GM19468 (cell line): ENCODE measurements around the gene CKMT2.

Source experiments
- ATAC-seq: cut with Tn5 transposase; IDR thresholded peaks from one replicate; pipeline ENCODE4 v1.9.1; 2021; ENCODE audit warnings: mild to moderate bottlenecking, moderate library complexity, moderate number of reproducible peaks; ENCODE audit not compliant: unreplicated experiment; ENCODE audit errors: extremely low read depth

Gene CKMT2

DNA sequence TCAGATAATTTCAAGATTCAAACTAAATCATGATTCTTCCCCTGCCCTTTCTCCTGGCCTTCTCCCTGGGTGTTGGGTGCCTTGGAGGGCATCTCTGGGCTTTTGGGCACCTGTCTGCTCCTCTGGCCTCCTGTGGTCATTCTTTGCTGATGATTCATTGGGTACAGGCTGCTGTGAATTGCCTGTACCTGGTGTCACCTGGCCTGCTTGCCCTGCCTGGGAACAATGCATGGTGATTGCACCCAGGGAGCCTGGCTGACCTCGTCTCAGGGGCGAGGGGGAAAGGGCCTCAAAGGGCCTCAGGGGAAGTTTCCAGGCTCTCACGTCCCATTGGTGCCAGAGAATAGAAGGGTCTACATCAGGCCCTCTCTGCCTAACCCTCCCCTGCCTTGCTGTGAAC lies 20.1 kb upstream of the CKMT2 start:
- ATAC-seq, result no peak

DNA sequence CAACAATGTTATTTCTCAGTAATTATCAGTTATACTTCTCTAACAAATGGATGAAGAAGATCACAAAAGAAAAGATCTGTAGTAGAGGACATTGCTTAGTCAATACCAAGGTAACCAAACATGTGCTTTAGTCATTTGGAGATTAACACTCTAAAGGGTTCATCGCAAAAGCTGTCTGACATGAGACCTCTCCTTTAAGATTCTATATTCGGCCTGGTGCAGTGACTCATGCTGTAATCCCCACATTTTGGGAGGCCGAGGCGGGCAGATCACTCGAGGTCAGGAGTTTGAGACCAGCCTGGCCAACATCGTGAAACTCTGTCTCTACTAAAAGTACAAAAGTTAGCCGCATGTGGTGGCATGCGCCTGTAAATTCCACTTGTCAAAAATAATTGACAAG lies 18.3 kb upstream of the CKMT2 start:
- no peak for ATAC-seq

DNA sequence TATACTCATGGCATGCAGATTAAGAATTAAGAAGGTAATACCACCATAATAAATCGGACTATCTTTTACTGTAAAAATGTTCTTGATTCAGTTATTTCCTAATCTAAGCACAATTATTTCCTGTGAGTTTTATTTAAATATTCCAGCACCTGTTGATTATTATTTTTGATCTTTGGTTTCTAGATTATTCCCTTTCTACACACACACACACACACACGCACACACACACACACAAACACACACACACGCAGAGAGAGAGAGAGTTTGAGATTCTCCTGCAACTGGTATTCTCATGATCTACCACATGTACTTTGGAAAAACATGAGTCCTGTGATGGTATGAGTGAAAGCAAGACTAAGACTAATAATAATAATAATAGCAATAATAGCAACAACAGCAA lies 17.0 kb upstream of the CKMT2 start:
- ATAC-seq, result no peak

- ATAC-seq, result no peak
These were observed 13.7 kb upstream of the CKMT2 start for GRCh38 chr5:81219389-81219788.

- ATAC-seq, result no peak
These were observed 10.8 kb upstream of the CKMT2 start for GRCh38 chr5:81222285-81222684.

- ATAC-seq, result no peak
These were observed 7.7 kb upstream of the CKMT2 start for GRCh38 chr5:81225463-81225862.

GRCh38 chr5:81226286-81226685 lies 6.8 kb upstream of the CKMT2 start:
- ATAC-seq, result no peak

- ATAC-seq, result no peak
These were observed 6.2 kb upstream of the CKMT2 start for GRCh38 chr5:81226949-81227348.

GRCh38 chr5:81228084-81228483 lies 5.0 kb upstream of the CKMT2 start:
- ATAC-seq, result no peak

GRCh38 chr5:81230416-81230815 lies 2.7 kb upstream of the CKMT2 start:
- ATAC-seq, result no peak

DNA sequence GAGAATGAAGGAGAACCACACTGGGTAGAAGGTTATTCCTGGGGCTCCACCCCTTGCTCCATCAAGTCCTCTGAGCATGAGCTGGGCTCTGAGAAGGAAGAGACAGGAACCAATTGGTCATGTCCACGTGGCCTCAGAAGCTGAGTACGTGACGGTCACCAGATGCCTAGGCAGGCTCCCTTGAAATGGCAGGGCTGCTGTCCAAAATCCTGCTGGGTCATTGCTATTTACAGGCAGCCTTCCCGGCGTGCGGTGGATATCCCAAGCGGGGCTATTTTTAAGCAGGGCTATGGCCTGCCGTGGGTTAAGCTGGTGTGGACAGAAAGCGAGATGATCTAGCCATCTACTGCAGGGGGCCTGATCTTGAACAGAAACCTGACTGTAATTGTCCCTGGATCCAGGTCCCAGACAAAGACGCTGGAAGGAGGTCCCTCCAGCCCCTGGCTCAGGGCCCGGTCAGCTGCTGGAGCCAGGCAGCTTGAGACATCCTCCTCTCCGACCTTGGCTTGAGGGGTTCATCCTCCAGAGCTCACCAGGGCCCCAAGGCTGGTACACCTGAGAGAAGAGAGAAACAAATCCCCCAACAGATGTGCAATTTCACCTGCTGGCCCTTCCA lies 550 bp upstream of the CKMT2 start:
- ATAC-seq, result no peak

DNA sequence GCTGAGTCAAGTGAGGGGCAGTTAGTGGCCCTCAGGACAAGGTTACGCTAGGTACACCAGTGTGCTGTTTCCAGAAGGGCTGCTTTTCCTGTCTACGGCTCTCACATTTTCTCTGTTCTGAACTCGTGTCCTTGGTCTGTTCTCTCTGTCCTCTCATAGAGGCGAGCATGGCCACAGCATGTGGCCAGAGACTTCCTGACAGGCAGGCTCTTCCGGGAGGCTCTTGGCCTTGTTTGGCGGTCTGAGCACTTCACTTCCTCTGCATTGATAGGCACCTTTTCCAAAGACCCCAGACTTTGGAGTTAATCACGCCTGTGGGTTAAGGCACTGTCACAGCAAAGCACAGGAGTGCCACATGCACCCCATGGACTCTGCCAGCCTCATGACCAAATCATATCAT lies 1.2 kb downstream of the CKMT2 start:
- no peak for ATAC-seq

GRCh38 chr5:81234801-81235200 lies 1.7 kb downstream of the CKMT2 start:
- ATAC-seq, result no peak

- ATAC-seq, result no peak
These were observed 2.4 kb downstream of the CKMT2 start for GRCh38 chr5:81235287-81236072.

DNA sequence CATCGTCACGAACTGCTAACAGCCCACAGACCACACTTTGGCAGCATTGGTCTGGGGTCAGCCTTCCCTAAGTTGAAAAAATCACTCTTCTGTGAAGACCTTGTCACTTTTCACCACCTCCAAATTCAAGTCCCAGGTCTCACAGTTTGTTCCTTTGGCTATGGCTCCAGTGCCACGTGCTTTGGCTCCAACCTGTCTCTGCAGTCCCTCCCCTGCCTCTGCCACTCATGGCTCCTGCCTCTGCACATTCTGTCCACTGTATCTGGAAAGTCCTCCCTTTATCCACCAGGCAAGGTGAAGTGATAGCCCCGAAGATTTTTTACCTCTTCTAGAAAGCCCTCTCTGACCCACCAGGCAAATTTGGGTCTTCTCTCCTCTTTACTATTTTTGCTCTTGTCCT lies 5.3 kb downstream of the CKMT2 start:
- ATAC-seq, result no peak

DNA sequence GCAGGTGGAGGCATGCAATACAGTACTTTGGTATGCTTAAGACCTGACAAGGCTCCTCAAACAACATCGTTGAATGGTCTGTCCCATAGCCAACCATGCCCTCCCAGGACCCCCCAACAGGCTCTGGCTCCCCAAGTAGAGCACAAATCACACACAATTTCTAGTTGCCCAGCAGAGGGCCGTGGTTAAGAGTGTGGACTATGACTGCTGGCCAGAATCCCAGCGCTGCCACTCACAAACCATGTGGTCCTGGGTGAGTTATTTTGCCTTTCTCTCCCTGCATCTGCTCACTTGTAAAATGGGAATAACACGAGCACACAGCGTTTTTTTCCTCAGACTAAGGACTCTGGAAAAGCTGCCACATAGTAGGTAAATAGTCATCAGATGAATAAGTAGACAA lies 6.5 kb downstream of the CKMT2 start:
- ATAC-seq, result no peak

DNA sequence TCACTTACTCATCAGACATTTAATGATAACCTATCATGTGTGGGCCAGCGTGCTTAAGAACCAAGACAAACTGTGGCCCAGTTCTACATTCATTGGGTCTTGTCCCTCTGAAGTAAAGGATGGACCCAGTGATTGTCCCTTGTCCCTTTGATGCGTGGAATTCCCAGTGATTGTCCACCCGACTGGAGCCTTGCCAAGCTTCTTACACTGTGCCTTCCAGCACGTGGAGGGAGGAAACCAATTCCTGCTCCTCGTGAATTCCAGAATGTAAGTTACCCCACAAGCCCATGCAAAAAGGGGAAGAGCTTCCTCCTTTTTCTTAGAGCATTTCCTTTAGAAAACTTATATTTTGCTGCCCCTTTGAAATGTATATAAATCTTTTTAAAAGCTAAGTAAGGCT lies 7.9 kb downstream of the CKMT2 start:
- no peak for ATAC-seq

- no peak for ATAC-seq
These were observed 9.0 kb downstream of the CKMT2 start for GRCh38 chr5:81241961-81242648.

DNA sequence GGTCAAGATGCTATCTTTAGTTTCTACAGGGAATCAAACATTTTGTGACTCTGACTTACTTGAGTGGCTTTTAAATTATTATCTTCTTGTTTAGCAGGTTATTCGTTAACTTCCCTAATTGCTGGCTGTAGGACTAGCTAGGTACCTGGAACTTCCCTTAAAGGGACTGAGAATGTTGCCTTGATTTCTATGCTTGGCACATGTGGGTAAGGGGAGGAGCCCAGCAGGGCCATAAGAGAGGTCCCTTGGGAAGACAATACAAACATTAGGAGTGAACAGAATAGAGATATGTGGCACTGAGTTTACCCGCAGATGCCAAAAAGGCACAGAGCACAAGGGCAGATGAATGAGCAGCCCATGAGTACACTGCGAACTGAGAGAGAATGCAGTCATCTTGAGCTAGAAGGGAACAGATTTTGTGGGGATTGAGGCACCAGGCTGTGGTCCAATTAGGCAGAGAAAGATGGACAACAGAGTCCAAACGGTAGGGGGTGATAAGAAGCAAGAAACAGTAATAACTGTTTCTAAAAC lies 9.8 kb downstream of the CKMT2 start:
- no peak for ATAC-seq

DNA sequence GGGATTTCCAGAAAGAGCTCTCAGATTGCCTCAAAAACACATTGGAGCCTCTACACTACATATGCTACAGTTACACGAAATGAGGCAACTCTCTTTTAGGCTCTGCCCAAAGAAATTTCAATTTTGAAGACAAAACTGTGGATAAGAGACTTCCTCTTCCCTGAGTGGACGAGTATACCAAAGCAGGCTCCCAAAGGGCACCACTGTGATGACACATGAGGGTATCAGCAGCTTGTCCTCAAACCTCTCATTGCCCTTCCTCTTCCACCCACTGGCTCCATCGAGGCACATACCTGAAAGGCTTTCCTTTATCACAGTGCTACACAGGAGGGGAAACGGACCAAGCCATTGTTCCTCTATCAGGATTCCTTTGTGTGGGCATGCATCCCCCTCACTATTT lies 11.3 kb downstream of the CKMT2 start:
- no peak for ATAC-seq

- no peak for ATAC-seq
These were observed 12.7 kb downstream of the CKMT2 start for GRCh38 chr5:81245871-81246235.
